Measurements from ENCODE around the gene TGM1. TPM values are rescaled to one million over a fixed set of nuclear protein-coding genes. Genes with fewer than 3 reads are reported as not detected.

TGM1 gene
- total RNA-seq, 1 donor from 2014 or later: 7.0 TPM

GRCh38 chr14:24233538-24233866 is 29.5 kb downstream of the TGM1 start:
- Mint-ChIP-seq H3K27ac (peak overlapping the region; percentile 97), H3K4me1 (ENCODE audit: low read depth) (peaks cover 17% of the 10 kb centered on the region), H3K4me3 (ENCODE audit: low read depth) (peak overlapping the region; percentile 98), H3K9me3 (ENCODE audit: low read depth) (no peaks in the 10 kb centered on the region), H3K27me3 (no peaks in the 10 kb centered on the region), H3K36me3 (ENCODE audit: insufficient read depth) (peaks cover 20% of the 10 kb centered on the region)
- no peak for TF ChIP-seq CTCF (IDR thresholded peaks at IDR 0.05; ENCODE audit: unreplicated experiment)
- DNase-seq (ENCODE audit: low spot score, unreplicated experiment): no peak

GRCh38 chr14:24232645-24233537 is 30.1 kb downstream of the TGM1 start, which contains the start of gene GMPR2:
GMPR2 (plus strand) TSS chr14:24232929; CDS start chr14:24233254, 325 bp downstream.
- Mint-ChIP-seq H3K9me3 (ENCODE audit: low read depth) (no peaks in the 10 kb centered on the region), H3K4me3 (ENCODE audit: low read depth) (peak within 1 kb of the TSS; percentile 98), H3K36me3 (ENCODE audit: insufficient read depth) (peaks cover 15% of the 10 kb centered on the region), H3K4me1 (ENCODE audit: low read depth) (peaks cover 17% of the 10 kb centered on the region), H3K27me3 (no peaks in the 10 kb centered on the region), H3K27ac (peak within 1 kb of the TSS; percentile 97)
- DNase-seq (ENCODE audit: low spot score, unreplicated experiment): no peak
- TF ChIP-seq CTCF (IDR thresholded peaks at IDR 0.05; ENCODE audit: unreplicated experiment): no peak

GRCh38 chr14:24232121-24232644 is 30.8 kb downstream of the TGM1 start, which contains the start of gene NEDD8:
NEDD8 (minus strand) TSS chr14:24232367; CDS start chr14:24232267, 100 bp downstream.
- Mint-ChIP-seq H3K9me3 (ENCODE audit: low read depth) (no peaks in the 10 kb centered on the region), H3K27ac (peak within 1 kb of the TSS; percentile 97), H3K36me3 (ENCODE audit: insufficient read depth) (peaks cover 8% of the 10 kb centered on the region), H3K27me3 (no peaks in the 10 kb centered on the region), H3K4me1 (ENCODE audit: low read depth) (peaks cover 17% of the 10 kb centered on the region), H3K4me3 (ENCODE audit: low read depth) (peak within 1 kb of the TSS; percentile 98)
- no peak for TF ChIP-seq CTCF (IDR thresholded peaks at IDR 0.05; ENCODE audit: unreplicated experiment)
- peak; percentile 50 for DNase-seq (ENCODE audit: low spot score, unreplicated experiment)

GRCh38 chr14:24231263-24232120 is 31.5 kb downstream of the TGM1 start:
- Mint-ChIP-seq H3K27me3 (no peaks in the 10 kb centered on the region), H3K27ac (peak overlapping the region; percentile 97), H3K9me3 (ENCODE audit: low read depth) (no peaks in the 10 kb centered on the region), H3K4me1 (ENCODE audit: low read depth) (peaks cover 17% of the 10 kb centered on the region), H3K36me3 (ENCODE audit: insufficient read depth) (peaks cover 6% of the 10 kb centered on the region), H3K4me3 (ENCODE audit: low read depth) (peak overlapping the region; percentile 98)
- no peak for DNase-seq (ENCODE audit: low spot score, unreplicated experiment)
- no peak for TF ChIP-seq CTCF (IDR thresholded peaks at IDR 0.05; ENCODE audit: unreplicated experiment)

GRCh38 chr14:24228902-24229301 is 34.1 kb downstream of the TGM1 start:
- no peaks in the 10 kb centered on the region for H3K27me3 Mint-ChIP-seq
- no peak for DNase-seq (ENCODE audit: low spot score, unreplicated experiment)
- no peaks in the 10 kb centered on the region for H3K9me3 Mint-ChIP-seq (ENCODE audit: low read depth)
- no peak for TF ChIP-seq CTCF (IDR thresholded peaks at IDR 0.05; ENCODE audit: unreplicated experiment)
- peaks cover 14% of the 10 kb centered on the region for H3K4me1 Mint-ChIP-seq (ENCODE audit: low read depth)
- H3K27ac Mint-ChIP-seq: no peak overlapping the region
- no peak overlapping the region for H3K4me3 Mint-ChIP-seq (ENCODE audit: low read depth)
- H3K36me3 Mint-ChIP-seq (ENCODE audit: insufficient read depth): no peaks in the 10 kb centered on the region

Measured in progenitor cell of endocrine pancreas (in vitro differentiated cells).